ENCODE results near the gene KIF17. TPM values are rescaled to one million over a fixed set of nuclear protein-coding genes. Genes with fewer than 3 reads are reported as not detected.

The KIF17 gene
- polyA plus RNA-seq, 1 of the 3 experiments (the other 2 are of a cell fraction), result 4.3 TPM

- POLR2A ChIA-PET, result interaction anchor here (1.2 kb wide), 1 partner anchor 156 kb away, joined by 4 read pairs; no protein-coding TSS in a partner anchor
Measured at GRCh38 chr1:20630729-20631128, 87.1 kb downstream of the KIF17 start.

GRCh38 chr1:20626524-20626923 lies 91.3 kb downstream of the KIF17 start:
- TF ChIP-seq MXI1 (IDR thresholded peaks at IDR 0.05; ENCODE audit: low read depth, low read length) (no peak), RCOR1 (IDR thresholded peaks at IDR 0.05; ENCODE audit: low read length) (no peak), SMC3 (IDR thresholded peaks at IDR 0.05; ENCODE audit: low read depth, low read length) (no peak), IRF3 (IDR thresholded peaks at IDR 0.05; ENCODE audit: low read depth, low read length) (no peak), EP300 (IDR thresholded peaks at IDR 0.05; ENCODE audit: borderline replicate concordance in 1 of 2, low read depth in 1 of 2, low read length in 1 of 2) (no peak), RXRA (IDR thresholded peaks at IDR 0.05; ENCODE audit: borderline replicate concordance, low read depth) (no peak), CTCF (IDR thresholded peaks at IDR 0.05) (no peak), YY1 (IDR thresholded peaks at IDR 0.05; ENCODE audit: low read depth) (no peak), JUND (IDR thresholded peaks at IDR 0.05) (no peak), ZBTB33 (IDR thresholded peaks at IDR 0.05; ENCODE audit: borderline replicate concordance, low read depth) (no peak), FOSL2 (IDR thresholded peaks at IDR 0.05; ENCODE audit: borderline replicate concordance, low read depth) (no peak), FOXJ3 (CRISPR knock-in tag; IDR thresholded peaks at IDR 0.05) (no peak), FOXM1 (IDR thresholded peaks at IDR 0.05; ENCODE audit: low read depth) (no peak), POLR2AphosphoS5 (IDR thresholded peaks at IDR 0.05; ENCODE audit: low read depth, low read length) (no peak)
- Histone ChIP-seq H4K20me1 (ENCODE audit: insufficient read depth) (no peaks in the 10 kb centered on the region), H3K27me3 (ENCODE audit: insufficient read depth) (no peaks in the 10 kb centered on the region), H3K4me1 (ENCODE audit: control insufficient read depth in 1 of 2, insufficient read depth in 2 of 2, low read depth in 1 of 2, low read length in 1 of 2) (no peaks in the 10 kb centered on the region; a peak in 1 of 4 replicates), H3K9ac (no peak overlapping the region), H3K4me3 (ENCODE audit: low read depth in 2 of 2, low read length in 1 of 2) (no peak overlapping the region), H3K79me2 (ENCODE audit: insufficient read depth) (no peaks in the 10 kb centered on the region), H2AFZ (ENCODE audit: low read depth) (no peak overlapping the region), H3K9me2 (no peaks in the 10 kb centered on the region), H3K9me3 (no peaks in the 10 kb centered on the region), H3F3A (replicated peaks; ENCODE audit: insufficient read depth) (no peaks in the 10 kb centered on the region), H3K27ac (ENCODE audit: low read depth in 2 of 2, low read length in 1 of 2) (no peak overlapping the region), H3K4me2 (no peak overlapping the region), H3K36me3 (replicated peaks in 1 of 2; ENCODE audit: control insufficient read depth in 1 of 2, insufficient read depth in 2 of 2, low read length in 1 of 2) (no peaks in the 10 kb centered on the region)
- 21% methylated on average over 1 of the region's 1 CpG for WGBS (ENCODE audit: low lambda C conversion rate)
- no peak for DNase-seq
- POLR2A ChIA-PET, result no interaction called here
- CTCF ChIA-PET, result no interaction called here

More at GRCh38 chr1:20630729-20631128, 87.1 kb downstream of the KIF17 start:
- no peaks in the 10 kb centered on the region; the same call in 1 of the 2 replicates for H4K20me1 ChIP-seq (ENCODE audit: insufficient read depth)
- no peaks in the 10 kb centered on the region for H3K9me3 ChIP-seq
- H2AFZ ChIP-seq (ENCODE audit: low read depth), result no peak overlapping the region
- H3F3A ChIP-seq (replicated peaks; ENCODE audit: insufficient read depth), result no peaks in the 10 kb centered on the region
- CTCF ChIA-PET, result interaction anchor here (0.8 to 10.4 kb wide), 7 partner anchors 9 to 137 kb away, joined by 3 to 97 read pairs (median 4); no protein-coding TSS in a partner anchor
- H3K9me2 ChIP-seq, result no peaks in the 10 kb centered on the region
- no peaks in the 10 kb centered on the region for H3K36me3 ChIP-seq (replicated peaks in 1 of 2; ENCODE audit: control insufficient read depth in 1 of 2, insufficient read depth in 2 of 2, low read length in 1 of 2)
- 25% methylated on average over 4 of the region's 4 CpGs for WGBS (ENCODE audit: low lambda C conversion rate)
- no peaks in the 10 kb centered on the region for H3K27me3 ChIP-seq (ENCODE audit: insufficient read depth)
- H3K27ac ChIP-seq (ENCODE audit: low read depth in 2 of 2, low read length in 1 of 2), result no peak overlapping the region
- no peak for DNase-seq
- H3K4me2 ChIP-seq, result no peak overlapping the region
- H3K4me3 ChIP-seq (ENCODE audit: low read depth in 2 of 2, low read length in 1 of 2), result no peak overlapping the region
- peaks cover 0 to 12% of the 10 kb centered on the region in 2 experiments; a peak in 1 of 4 replicates for H3K4me1 ChIP-seq (ENCODE audit: control insufficient read depth in 1 of 2, insufficient read depth in 2 of 2, low read depth in 1 of 2, low read length in 1 of 2)
- TF ChIP-seq ZBTB33 (IDR thresholded peaks at IDR 0.05; ENCODE audit: borderline replicate concordance, low read depth), result no peak
- TF ChIP-seq CHD2 (IDR thresholded peaks at IDR 0.05; ENCODE audit: low read length, partially characterized antibody), result no peak
- no peak for TF ChIP-seq FOXJ3 (CRISPR knock-in tag; IDR thresholded peaks at IDR 0.05)
- TF ChIP-seq MAX (IDR thresholded peaks at IDR 0.05; ENCODE audit: low read depth), result no peak
- no peak for TF ChIP-seq FOXM1 (IDR thresholded peaks at IDR 0.05; ENCODE audit: low read depth)
- TF ChIP-seq TEAD4 (IDR thresholded peaks at IDR 0.05; ENCODE audit: borderline replicate concordance, insufficient read depth), result no peak
- no peak for TF ChIP-seq TCF12 (IDR thresholded peaks at IDR 0.05)
- no peaks in the 10 kb centered on the region for H3K79me2 ChIP-seq (ENCODE audit: insufficient read depth)
- no peak overlapping the region for H3K9ac ChIP-seq

All from SK-N-SH (cell line).